K562 (cell line): ENCODE results near the gene ARL6IP6. TPM values are rescaled to one million over a fixed set of nuclear protein-coding genes. Genes with fewer than 3 reads are reported as not detected.

Experiments
- MXI1 ChIP-seq: IDR thresholded peaks from 2 replicates; pipeline ENCODE4 v1.6.1; 2011; ENCODE audit warnings: low read depth, mild to moderate bottlenecking, improper control_type of control experiment, low read length
- NFIC ChIP-seq: fragments of 450-650 bp; IDR thresholded peaks from 2 replicates; pipeline ENCODE4 v1.6.1; 2017; ENCODE audit warnings: mild to moderate bottlenecking, inconsistent platforms
- ZBTB40 ChIP-seq, 2 experiments: fragments of 450-650 bp in 1 of 2; sonication (generic) in 1 of 2; formaldehyde crosslinking in 1 of 2; IDR thresholded peaks; 2 replicates each; pipeline versions ENCODE4 v1.7.1 to v1.9.0; 2016 to 2022; ENCODE audit warnings: inconsistent platforms in 1 of 2, mild to moderate bottlenecking in 1 of 2, missing genetic modification reagents in 1 of 2
- ZFP36 ChIP-seq: fragments of 150-350 bp; IDR thresholded peaks from 2 replicates; pipeline ENCODE4 v1.6.1; 2018; ENCODE audit warnings: low read length, low read depth; ENCODE audit not compliant: partially characterized antibody
- ZNF57 ChIP-seq: fragments of 450-650 bp; formaldehyde crosslinking; IDR thresholded peaks from 2 replicates; pipeline ENCODE4 v1.4.0; 2020; ENCODE audit warnings: mild to moderate bottlenecking, moderate library complexity
- polyA plus RNA-seq, 8 experiments: library from polyadenylated mRNA; depleted of rRNA in 4 of 8; stranded (reverse) in 5 of 8; unstranded in 3 of 8; fragments of >200 nt; fragmentation: Nextera tagmentation in 2 of 8; fragmentation: Illumina TruSeq in 1 of 8; extraction: Ambion mirVana in 2 of 8; extraction: Trizol in 1 of 8; gene quantifications; 2 replicates each; pipeline versions ENCODE4 v1.2.1 to v1.2.3, GENCODE V29; 2011 to 2014; ENCODE audit warnings: inconsistent platforms in 1 of 8, missing spikeins in 1 of 8
- total RNA-seq, 7 experiments: library from RNA; depleted of rRNA in 6 of 7; stranded (reverse); fragments of >200 nt in 6 of 7; fragmentation: Illumina TruSeq in 2 of 7; extraction: Trizol in 2 of 7; gene quantifications; 2 replicates each; pipeline versions ENCODE4 v1.2.1 to v1.2.3, GENCODE V29; 2011 to 2021; ENCODE audit warnings: low replicate concordance in 1 of 7

Gene ARL6IP6
- total and polyA plus RNA-seq, 9 of the 15 experiments (the other 6 are each of a cell fraction or from before 2014, with no cell fraction given): 19.2 to 98.5 (median 36.2) TPM

DNA sequence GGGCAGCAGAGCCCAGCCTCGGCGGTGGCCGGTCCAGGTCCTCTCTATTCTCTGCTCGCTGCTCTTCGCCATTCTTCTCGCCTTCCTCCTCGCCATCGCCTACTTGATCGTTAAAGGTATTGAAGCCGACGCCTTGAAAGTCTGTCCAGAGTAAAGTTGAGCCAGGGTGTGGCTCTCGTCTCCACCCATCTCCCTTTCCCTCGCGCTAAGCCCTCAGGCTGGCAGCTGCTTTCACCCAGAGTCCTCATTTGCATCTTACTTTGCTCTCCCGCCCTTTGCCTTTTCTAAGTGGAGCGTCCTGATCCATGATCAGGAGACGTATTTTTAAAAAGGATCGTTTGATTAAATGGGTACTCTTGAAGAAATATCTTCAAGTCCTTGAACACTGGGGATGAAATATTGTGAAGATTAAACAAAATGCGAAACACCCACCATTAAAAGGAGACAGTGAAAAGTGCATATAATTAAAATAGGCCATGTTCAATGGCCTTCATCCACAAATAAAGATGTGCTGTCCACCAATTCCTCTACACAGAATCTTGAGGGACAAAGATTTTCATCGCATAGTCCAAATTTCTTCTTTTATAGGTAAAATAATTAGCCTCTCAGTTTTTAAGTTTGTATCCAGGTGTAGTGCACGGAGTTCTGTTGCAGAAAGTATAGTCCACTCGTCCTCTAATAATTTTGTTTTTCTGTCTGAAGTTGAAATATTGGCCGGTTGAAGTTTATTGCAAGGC lies 657 bp downstream of the ARL6IP6 start (continued):
- TF ChIP-seq ZBTB40 (IDR thresholded peaks at IDR 0.05): peak; percentile 23; the same call in 1 of the 2 replicates
- TF ChIP-seq ZBTB40 (CRISPR knock-in tag; IDR thresholded peaks at IDR 0.05): no peak
- no peak for TF ChIP-seq ZNF57 (CRISPR knock-in tag)
- TF ChIP-seq NFIC: no peak
- TF ChIP-seq ZFP36: no peak
- TF ChIP-seq MXI1: 0 out of 2 replicates have a peak, but pooled peaks have one; percentile 13
